IMR-90 (cell line): ENCODE data around the gene KY.

Experiments used
- BHLHE40 ChIP-seq: fragments of 150-350 bp; IDR thresholded peaks from 2 replicates; pipeline ENCODE4 v1.6.1; 2016; ENCODE audit warnings: mild to moderate bottlenecking, low read depth, low read length
- CEBPB ChIP-seq: IDR thresholded peaks from 2 replicates; pipeline ENCODE4 v1.6.1; 2012; ENCODE audit warnings: low read depth, low read length, improper control_type of control experiment
- CTCF ChIP-seq: conservative IDR thresholded peaks from 2 replicates; pipeline ENCODE4 v1.5.1; 2012; ENCODE audit warnings: mild to moderate bottlenecking, low read depth, low read length, improper control_type of control experiment
- ELK1 ChIP-seq: fragments of 150-350 bp; IDR thresholded peaks from 2 replicates; pipeline ENCODE4 v1.6.1; 2016; ENCODE audit warnings: low read depth, mild to moderate bottlenecking, low read length, moderate library complexity, borderline replicate concordance
- FOS ChIP-seq: fragments of 150-350 bp; IDR thresholded peaks from 2 replicates; pipeline ENCODE4 v1.6.1; 2016; ENCODE audit warnings: low read depth, low read length
- MAZ ChIP-seq: IDR thresholded peaks from 2 replicates; pipeline ENCODE4 v1.6.1; 2012; ENCODE audit warnings: low read depth, mild to moderate bottlenecking, low read length, improper control_type of control experiment, moderate library complexity, borderline replicate concordance
- POLR2A ChIP-seq: IDR thresholded peaks from 2 replicates; pipeline ENCODE4 v1.6.1; 2012; ENCODE audit warnings: mild to moderate bottlenecking, low read depth, low read length
- RAD21 ChIP-seq: IDR thresholded peaks from 2 replicates; pipeline ENCODE4 v1.6.1; 2012; ENCODE audit warnings: low read length, improper control_type of control experiment
- RFX5 ChIP-seq: IDR thresholded peaks from 2 replicates; pipeline ENCODE4 v1.8.0; 2012; ENCODE audit warnings: low read depth, mild to moderate bottlenecking, low read length, moderate library complexity
- SMC3 ChIP-seq: fragments of 150-350 bp; IDR thresholded peaks from 2 replicates; pipeline ENCODE4 v1.6.1; 2016; ENCODE audit warnings: low read depth, mild to moderate bottlenecking, antibody characterized with exemption, low read length, moderate library complexity

- TF ChIP-seq CTCF, result no peak
- TF ChIP-seq POLR2A, result no peak
- TF ChIP-seq CEBPB, result no peak
- TF ChIP-seq MAZ, result no peak
- TF ChIP-seq FOS, result no peak
- TF ChIP-seq SMC3, result no peak
- peak; percentile 69; the same call in 1 of the 2 replicates for TF ChIP-seq RFX5
- TF ChIP-seq BHLHE40, result no peak
- TF ChIP-seq RAD21, result no peak
- no peak for TF ChIP-seq ELK1
These were observed 49.0 kb downstream of the KY start for GRCh38 chr3:134601539-134602439.
